Measurements from ENCODE around the gene LYRM2.

DNA sequence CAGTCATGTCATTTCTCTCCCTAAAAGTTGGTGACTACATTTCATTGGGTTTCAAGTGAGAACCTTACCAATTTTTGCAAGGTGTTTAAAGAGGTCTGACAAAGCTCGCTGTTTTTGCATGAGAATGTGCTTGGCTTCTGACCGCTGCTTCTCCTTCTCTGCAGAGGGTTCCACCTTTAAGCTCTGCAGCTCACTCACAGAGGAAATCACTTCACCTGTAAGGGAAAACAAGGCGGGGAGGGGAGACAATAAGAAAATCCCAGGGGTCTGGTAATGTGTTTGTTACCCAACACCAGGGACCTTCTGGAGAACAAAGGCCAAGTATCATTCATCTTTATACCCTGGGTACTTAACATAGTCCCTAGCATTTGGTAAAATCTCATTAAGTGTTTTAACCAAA, 40.0 kb upstream of the LYRM2 start:
- TF ChIP-seq POLR2A (IDR thresholded peaks at IDR 0.05; ENCODE audit: low read depth, low read length) (no peak), PAX5 (IDR thresholded peaks at IDR 0.05; ENCODE audit: insufficient read depth, low read length, severe bottlenecking) (no peak), POLR2AphosphoS5 (IDR thresholded peaks at IDR 0.05; ENCODE audit: low read depth, low read length) (no peak), POU2F2 (IDR thresholded peaks at IDR 0.05; ENCODE audit: low read depth, low read length) (no peak), TAF1 (IDR thresholded peaks at IDR 0.05; ENCODE audit: low read depth, low read length) (no peak), SPI1 (IDR thresholded peaks at IDR 0.05; ENCODE audit: low read depth, low read length) (no peak)

Measured in GM12891 (cell line).